Lower leg skin (tissue), 3 donors: ENCODE data around the gene JAML.

Experiments used
- POLR2A ChIP-seq, 2 donors: fragments of 450-650 bp; IDR thresholded peaks; one replicate each; pipeline ENCODE4 v1.6.1; 2016 to 2017; ENCODE audit warnings: antibody characterized with exemption in 2 of 2, mild to moderate bottlenecking in 1 of 2, moderate library complexity in 1 of 2
- TF ChIP-seq, protein P1 (sequence below), 3 donors: fragments of 450-650 bp; IDR thresholded peaks; one replicate each; pipeline ENCODE4 v1.5.1; 2016; ENCODE audit warnings: antibody characterized with exemption in 3 of 3, mild to moderate bottlenecking in 3 of 3, moderate library complexity in 2 of 3

DNA sequence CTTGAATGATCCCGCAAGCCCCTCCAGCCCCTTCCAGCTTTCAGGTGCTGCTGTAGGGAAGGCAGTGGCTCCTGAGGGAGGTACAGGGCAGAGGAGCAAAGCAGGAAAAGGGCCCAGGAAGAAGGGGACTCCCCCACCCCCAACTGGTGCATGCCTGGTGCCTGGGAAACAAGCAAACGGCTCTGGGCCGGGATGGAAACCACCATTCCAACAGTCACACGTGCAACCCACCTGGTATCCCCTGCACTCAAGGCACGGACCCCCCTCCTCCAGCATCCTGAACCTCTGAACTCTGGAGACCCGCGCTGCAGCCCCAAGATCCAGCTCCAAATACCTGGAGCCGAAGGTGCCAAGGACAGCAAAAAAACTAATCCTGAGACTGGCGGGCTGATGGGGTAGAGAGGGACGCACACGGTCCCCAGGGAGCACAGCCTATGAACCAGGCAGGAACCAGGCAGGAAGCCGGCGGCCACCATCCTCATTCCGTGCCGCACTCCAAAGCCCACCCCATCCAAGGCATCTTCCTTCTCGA lies 72.7 kb downstream of the JAML start:
- TF ChIP-seq, protein P1, sequence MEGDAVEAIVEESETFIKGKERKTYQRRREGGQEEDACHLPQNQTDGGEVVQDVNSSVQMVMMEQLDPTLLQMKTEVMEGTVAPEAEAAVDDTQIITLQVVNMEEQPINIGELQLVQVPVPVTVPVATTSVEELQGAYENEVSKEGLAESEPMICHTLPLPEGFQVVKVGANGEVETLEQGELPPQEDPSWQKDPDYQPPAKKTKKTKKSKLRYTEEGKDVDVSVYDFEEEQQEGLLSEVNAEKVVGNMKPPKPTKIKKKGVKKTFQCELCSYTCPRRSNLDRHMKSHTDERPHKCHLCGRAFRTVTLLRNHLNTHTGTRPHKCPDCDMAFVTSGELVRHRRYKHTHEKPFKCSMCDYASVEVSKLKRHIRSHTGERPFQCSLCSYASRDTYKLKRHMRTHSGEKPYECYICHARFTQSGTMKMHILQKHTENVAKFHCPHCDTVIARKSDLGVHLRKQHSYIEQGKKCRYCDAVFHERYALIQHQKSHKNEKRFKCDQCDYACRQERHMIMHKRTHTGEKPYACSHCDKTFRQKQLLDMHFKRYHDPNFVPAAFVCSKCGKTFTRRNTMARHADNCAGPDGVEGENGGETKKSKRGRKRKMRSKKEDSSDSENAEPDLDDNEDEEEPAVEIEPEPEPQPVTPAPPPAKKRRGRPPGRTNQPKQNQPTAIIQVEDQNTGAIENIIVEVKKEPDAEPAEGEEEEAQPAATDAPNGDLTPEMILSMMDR (IDR thresholded peaks at IDR 0.05) = no peak
- TF ChIP-seq POLR2A (IDR thresholded peaks at IDR 0.05) = no peak
